ENCODE data around the gene SSPN.

The SSPN gene

DNA sequence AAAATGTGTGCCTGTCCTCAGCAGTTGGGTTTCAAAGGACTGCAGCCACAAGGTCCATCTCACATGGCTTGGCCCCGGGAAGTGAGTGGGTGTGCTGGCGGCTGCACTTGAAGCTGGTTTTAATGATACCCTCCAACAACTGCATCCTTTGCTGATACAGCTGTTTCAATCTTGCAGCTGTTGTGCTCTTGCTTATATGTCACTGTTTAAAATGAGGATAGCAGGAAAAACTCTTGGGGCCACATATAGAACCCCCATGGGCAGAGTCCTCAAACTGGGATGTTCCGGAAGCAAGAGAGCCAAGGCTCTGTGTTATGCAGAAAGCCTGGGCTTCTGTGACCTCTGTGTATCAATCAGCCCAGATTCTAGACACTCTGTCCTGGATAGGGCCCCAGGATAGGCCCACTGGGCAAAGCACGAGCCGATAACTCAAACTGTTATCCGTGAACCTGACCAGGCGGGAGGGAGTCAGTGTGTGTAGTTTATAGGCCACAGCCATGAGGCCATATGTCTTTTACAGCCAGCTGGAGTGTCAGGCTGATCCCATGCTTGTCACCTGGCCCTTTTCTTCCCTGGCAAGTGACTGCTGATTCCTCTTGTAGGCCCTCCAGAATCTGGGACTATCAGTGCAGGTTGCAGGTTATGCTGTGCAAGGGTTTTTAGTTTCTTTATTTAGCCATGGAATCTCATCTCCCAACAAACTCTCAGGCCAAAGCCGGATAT, 74.3 kb downstream of the SSPN start:
- DNase-seq: no peak

DNA sequence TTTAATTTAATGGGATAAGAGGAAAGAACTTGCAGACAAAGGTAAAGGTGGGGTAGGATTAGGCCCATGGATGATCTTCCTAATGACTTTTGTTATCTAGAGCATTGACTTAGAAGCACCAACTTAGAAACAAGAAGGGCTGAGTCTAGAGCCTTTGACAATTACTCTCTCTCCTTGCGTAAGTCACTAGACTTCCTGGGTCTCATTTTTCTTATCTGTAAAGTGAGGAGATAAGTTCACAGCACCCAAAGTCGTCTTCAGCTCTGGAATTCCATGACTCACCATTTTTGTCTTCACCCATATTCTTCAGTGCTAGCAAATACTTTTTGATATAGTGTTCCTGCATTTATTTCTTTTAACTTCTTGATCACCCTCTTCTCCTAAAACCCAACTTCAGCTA, 75.7 kb downstream of the SSPN start:
- DNase-seq: no peak

DNA sequence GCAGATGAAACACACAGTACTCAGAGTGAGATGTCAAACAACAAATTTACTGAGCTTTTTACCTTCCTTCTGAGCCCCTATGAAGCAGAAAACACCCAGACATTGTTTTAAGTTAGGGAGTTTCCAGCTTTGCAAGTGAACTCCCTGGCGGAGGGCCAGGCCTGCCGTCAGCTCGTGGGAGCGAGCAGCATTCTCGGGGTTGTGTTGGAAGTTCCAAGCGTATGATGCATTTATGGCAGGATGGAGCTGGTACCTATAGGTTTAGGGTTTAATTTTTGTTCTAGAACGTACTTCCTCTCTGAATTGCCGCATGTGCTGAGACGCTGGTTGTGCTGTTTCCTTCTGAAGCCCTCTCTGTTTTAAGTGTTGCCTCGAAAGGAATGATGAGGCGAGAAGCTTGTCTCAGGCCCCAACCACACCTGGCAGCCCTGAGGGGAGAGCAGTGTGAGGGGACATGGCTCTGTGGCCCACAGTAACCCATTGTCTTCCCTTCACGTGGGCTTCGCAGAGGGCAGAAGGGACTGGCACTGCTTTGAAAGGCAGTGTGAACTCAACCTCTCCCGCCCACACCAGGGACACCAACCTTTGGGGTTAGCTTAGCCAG, 76.6 kb downstream of the SSPN start:
- DNase-seq: no peak

DNA sequence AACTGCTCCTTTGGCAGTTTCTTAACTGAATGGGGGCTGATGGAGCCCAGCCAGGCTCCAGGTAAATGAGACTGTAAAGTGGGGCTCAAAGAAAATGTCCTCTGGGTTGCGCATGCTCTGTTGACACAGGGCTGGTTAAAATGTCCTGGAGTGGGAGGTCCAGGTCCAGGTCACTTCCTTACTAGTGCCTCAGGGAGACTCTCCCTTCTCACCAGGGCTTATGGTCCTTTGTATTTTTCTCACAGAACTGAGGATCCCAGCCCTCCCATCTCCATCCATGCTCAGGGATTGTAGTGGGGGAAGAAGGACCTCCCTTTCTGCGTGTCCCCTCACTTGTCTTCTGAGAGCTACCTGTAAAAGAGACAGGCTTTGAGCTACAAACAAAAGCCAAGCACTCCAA, 77.5 kb downstream of the SSPN start:
- DNase-seq: no peak

DNA sequence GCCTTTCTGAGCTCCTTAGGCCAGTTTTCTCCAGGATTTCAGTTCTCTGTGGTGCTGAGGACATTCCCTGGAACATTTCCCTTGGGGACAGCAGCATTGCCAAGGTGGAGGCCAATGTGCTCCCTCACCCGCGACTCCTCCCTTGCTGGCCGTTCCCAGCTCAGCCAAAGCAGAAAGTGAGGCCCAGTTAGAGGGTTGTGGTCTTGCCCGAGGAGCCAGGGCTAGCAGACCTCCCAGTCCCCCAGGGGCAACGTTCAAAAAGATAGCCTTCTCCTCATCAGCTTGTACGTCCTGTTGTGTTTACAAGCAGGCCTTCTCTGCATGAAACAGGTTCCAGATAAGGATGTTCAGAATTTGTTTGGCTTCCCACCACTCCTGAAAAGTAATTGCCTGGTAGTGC, 78.4 kb downstream of the SSPN start:
- DNase-seq: no peak

DNA sequence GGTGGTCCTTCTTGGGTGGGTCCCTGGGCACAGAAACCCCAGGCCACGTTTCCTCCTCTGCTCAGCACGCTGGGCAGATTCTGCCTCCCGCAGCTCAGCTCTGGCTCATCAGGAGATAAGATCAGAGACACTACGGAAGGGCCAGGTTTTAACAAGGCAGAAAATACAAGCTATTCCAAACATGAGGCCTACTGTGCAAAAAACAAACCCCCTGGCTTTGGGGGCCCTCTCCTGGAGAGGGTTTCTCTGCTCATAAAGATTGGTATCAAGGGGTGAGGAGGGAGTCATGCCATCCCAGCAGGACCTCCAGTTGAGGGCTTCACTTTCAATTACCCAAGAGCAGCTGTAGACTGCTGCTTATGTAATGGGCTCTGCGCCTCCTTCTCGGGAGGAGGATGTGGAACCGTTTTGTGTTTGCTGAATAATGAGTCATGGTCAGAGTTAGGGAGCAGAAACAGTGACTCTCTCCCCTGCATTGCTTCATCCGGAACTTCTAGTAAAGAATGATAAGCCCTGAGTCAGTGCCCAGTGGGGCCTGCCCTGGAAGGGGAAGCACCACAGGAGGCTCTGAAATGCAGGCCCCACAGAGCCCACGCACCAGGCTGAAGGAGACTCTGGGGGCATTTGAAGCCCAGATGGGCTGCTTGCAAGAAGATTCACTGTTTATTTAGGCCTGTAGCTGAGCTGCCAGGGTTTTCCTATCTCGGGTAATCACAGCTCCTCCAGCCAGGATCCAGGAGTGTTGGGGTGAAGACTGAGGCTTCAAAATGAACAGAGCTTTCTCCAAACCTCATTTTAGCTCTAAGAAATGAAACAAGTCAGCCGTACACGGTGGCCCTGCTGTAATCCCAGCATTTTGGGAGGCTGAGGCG, 79.3 kb downstream of the SSPN start:
- no peak for DNase-seq

DNA sequence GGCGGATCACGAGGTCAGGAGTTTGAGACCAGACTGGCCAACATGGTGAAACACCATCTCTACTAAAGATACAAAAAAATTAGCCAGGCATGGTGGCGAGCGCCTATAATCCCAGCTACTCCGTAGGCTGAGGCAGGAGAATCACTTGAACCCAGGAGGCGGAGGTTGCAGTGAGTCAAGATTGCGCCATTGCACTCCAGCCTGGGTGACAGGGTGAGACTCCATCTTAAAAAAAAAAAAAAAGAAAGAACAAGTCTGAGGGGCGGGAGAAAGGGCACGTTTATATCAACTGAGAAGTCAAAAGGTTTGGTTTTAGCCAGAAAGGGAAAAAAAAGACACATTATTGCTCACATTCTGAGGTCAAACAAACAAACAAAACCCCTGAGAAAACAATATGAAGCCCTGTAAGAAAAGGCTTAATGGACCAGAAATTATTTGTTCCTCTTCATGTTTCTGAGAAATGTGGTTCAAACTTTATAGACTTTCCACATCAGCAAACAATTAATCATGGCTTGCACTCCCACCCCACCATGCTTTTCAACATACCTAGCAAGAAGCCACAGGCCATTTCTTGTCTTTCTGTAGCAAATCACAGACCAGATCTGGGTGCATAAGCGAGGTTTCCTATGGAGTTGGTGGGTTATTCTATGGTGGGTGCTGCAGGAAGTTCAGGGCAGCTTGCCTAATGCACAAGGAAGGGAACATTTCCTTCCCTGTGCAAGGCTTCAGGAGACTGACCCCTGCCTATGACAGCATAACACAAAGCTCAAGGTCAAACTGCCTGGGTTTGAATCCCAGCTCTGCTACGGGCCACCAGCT, 80.1 kb downstream of the SSPN start:
- DNase-seq: no peak

DNA sequence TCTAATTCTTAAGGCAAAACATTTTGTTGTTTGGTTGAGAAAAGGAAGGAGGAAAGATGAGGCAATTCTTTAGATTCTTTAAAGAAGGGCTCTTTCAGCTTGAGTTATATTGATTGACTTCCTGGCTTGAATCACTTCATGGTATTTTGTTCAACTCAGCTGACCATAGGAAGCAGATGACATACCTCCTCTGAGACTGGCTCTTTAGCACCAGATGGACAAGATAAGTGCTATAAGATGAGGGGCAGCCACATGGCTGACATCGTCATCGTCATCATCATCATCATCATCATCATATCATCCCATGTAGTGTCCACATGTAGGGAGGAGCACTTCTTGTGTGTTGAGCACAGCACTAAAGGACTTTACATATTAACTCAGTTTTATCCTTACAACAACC, 81.3 kb downstream of the SSPN start:
- no peak for DNase-seq

DNA sequence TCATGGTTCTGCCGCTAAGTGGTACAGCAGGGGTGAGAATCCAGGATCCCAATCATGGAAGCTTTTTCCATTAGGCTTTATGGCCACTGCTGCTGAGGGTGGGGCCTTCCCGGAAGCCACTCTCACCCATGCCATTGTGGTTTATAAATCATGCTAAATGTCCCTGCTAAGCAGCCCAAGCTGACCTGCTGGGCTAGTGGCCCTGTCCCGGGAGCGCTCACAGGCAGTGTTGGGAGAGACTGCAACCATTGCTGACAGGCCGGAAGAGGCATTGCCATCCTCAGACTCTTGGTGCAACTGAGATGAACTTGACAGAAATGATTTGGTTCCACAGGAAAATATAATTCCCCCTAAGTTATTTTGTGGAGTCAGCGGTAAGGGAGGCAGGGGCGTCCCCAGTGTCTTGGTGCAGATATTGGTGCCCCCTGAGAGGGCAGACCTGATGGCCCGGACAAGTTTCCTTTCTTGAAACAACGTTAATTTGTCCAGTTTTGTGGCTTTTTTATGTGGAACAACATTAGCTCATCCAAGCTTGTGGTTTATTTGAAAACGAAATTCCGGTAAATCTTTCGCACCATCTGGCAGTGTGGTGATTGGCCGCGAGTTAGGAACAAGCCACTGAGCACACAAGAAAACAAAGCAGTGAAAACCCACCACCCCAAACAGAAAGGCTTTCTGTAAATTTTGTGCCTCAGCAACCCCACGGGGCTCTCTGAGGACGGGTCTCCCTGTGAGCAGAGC, 82.3 kb downstream of the SSPN start:
- DNase-seq: no peak

DNA sequence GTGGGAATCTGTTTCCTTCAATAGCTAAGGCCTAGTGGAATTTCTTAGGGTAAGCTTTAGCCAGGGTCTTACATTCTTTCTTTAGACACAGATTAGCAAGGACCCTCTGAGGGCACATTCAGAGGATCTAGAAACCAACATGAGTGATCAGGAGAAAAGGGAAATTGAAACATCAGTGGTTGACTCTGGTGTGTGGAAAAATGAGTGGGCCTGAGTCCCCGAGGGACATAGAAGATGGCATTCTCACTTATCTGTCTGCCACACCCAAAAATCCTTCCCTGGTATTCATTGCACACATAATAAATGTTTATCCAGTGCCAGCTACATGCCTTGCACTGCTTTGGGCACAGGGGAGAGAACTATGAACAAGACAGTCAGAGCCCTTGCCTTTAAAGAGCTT, 82.9 kb downstream of the SSPN start:
- DNase-seq: no peak

DNA sequence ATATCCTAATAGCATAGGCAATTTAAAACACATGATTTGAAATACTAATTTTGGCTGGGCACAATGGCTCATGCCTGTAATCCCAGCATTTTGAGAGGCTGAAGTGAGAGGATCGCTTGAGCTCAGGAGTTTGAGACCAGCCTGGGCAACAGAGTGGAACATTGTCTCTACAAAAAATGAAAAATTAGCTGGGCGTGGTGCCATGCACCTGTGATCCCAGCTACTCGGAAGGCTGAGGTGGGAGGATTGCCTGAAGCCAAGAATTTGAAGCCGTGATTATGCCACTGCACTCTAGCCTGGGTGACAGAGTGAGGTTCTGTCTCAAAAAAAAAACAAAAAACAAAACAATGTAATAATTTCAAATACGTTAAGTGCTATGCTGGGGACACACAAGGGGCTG, 83.3 kb downstream of the SSPN start:
- DNase-seq: no peak

DNA sequence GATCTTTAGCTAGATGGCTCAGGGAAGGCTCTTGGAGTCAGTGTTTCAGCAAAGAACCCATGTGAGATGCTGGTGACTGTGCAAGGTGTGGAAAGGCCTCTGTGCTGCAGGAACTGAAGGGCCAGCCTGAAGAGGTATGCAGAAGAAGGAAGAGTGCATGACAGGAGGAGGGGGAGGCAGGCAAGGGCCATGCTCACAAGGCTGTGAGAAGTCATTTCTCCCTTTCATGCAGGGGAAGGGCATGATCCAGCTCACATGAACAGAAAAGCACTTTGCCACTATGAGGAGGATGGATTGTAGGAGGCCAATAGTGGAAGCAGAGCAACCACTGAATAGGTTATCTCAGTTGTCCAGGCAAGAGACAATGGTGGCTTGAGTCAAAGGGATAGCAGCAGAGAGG, 83.7 kb downstream of the SSPN start:
- no peak for DNase-seq

DNA sequence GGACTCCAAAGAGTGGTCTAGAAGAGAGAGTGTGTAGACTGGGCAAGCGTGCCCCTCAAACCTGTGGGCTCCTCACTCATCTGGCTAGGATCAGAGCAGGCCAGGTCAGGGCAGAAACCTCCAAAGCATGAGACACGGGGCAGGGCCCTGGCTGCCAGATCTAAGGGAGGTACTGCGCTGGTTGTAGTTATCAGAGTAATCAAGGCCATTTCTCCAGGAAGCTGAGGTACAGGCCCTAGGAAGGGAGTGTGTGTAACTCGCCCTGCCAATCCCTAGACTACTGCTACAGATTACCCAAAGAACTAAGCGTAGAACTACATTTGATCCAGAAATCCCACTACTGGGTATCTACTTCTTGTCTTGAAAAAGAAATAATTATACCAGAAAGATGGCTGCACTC, 84.5 kb downstream of the SSPN start:
- DNase-seq: no peak

DNA sequence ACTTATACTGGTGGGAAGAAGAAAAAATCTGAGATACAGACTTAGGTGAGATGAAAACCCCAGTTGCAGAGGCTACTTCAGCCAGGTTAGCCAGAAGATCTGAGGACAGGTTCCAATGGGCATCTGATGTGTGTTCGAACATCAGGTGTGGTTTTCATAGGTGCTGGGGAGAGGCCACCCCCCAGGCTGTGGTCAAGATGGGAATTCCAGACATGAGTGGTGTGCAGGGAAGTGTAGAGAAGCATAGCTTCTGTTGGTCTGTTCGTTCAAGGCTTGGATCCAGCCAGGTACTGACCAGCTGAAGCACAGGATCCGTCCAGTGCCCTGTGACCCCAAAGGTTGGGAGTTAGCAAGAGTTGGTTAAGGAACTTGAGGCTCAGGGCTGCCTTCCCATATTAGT, 85.5 kb downstream of the SSPN start:
- no peak for DNase-seq

DNA sequence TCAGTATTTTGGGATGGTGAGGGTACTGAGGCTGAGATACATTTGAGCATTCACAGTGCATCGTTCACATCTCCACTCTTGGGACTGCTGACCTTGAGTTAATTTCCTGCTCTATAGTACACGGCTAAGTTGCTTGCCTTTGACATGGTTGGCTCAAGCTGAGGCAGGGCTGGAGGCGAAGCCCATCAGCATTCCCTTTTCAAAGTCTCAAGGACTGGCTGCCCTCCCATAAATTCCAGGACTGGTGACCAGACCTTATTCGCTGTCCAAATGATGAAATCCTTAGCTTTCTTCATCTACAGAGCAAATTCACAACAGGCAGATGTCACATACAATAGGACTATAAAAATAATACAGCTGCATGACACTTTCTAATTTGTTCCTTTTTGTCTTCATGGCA, 85.9 kb downstream of the SSPN start:
- no peak for DNase-seq

DNA sequence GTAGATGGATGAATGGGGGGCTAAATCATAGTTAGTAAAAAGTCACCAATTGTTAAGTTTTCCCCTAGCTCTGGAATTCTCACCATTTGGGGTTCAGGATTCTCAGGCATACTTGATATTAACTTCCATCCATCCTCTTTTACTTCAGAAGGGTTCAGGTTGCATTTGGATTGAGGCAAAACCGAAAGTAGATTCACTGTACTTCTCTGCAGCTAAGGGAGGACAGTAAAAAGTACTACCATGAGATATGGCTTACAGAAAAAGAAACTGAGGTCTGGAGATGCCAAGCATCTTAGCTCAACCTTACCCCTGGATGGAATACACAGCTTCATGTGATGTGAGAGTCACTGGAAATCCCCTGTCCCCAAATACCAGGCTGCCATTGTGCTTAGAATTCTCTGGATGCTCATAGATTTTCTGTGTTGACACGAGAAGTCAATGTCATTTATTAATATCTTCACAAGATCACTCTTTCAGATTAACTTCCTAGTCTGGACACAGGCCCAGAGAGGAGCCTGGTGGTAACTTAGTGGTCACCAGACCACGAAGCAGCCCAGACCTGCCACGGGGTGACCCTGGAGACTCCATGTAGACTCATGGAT, 87.1 kb downstream of the SSPN start:
- no peak for DNase-seq

DNA sequence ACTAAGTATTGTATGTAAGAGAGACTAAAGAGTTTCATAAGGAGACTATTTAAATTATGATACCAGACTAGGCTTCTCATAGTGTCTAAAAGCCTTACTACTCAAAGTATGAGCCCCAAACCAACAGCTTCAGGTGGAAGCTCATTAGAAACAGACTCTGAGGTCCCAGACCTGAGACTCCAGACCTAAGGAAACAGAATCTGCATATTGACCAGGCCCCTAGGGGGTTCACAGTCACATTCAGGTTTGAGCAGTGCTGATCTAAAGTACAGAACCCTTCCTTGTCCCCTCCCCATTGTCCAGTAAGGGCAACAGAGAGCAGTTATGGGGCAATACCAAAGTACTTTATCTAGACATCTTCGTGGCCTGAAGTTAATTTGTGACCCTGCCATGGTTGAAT, 87.7 kb downstream of the SSPN start:
- no peak for DNase-seq

DNA sequence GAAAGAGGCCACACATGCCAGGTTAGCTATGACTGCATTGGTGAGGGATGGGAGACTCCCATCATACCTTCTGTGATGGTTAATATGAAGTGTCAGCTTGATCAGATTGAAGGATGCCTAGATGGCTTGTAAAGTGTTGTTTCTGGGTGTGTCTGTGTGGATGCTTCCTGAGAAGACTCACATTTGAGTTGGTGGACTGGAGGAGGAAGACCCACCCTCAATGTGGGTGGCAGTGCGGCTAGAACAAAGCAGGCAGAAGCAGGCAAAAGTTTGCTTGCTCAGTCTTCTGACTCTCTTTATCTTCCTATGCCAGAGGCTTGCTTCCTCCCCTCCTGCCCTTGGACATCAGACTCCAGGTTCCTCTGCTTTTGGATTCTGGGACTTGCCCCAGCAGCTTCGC, 88.2 kb downstream of the SSPN start:
- no peak for DNase-seq

DNA sequence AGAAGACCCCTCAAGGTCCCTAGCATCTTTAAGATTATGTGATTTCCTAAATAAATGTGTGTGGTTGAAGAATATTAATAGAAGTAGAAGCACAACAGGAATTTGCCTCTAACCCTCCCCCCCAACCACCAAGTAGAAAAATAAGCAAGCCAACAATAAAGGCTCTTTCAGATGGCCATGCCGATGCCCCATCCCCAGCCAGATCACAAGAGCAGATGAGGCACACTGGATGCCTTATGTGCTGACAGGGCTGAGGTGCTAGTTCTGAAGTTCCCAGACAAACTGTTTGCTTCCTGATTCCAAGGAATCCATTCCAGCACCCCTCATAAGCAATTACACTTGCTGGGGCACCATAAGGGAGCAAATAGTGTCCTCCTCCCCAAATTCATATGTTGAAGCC, 90.0 kb downstream of the SSPN start:
- no peak for DNase-seq

DNA sequence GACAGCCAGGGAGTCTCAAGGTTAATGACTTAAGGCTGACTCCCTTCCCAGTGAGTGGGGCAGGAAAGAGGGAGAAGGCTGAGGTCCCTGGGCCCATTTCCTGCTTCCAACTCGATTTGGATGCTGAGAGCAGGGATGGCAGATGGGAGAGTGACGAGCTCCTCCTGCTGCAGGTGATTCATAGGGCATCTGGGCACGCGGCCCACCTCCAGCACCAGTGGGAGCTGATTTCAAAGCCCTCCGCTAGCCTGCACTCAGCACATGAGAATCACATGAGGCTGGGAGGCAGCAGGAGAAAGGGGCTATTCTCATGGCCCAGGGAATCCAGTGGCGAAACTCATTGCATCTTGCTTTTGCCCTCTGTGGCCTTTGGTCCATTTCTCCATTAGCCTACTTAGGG, 90.8 kb downstream of the SSPN start:
- DNase-seq: no peak

DNA sequence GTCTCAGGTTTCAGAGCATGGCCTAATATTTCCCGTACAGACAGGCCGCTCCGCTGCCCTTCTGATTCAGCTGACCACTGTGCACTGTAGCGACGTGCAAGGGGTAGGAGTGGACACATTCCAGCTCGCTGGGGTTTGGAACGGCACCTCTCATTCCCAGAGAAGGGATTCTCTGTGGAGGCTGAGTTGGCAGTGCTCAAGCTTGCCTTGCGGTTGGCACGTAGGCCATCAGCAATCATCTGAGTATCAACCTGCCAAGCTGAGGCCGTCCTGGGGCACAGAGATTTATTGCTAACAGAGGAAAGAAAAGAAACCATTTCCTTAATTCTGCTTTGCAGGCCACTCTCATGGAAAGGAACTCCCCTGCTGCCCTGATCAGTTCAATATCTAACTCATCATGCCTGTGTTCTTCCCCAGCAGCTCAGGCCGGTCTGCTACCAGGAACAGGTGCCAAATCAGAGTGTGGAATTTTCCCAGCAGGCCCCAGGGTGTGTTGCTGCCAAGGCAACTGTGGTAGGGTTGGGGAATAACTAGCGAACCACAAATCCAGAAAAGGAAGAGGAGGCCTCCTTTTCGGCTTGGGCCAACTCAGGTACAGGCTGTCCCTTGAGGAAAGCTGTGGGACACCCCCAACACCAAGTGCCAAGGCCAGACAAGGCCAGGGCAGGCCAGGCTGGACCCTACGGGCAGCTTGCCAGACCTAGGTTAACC, 92.5 kb downstream of the SSPN start:
- no peak for DNase-seq
